GM13976 (cell line): ENCODE results near the gene CTBP2.

ENCODE experiments used
- DNase-seq: peaks from one replicate; pipeline ENCODE4 v3.0.0; 2012; ENCODE audit warnings: low spot score
- CTCF ChIP-seq: IDR thresholded peaks from 2 replicates; pipeline ENCODE4 v1.5.1; 2012; ENCODE audit warnings: borderline replicate concordance, mild to moderate bottlenecking; ENCODE audit not compliant: insufficient read depth; ENCODE audit errors: extremely low read depth, missing control alignments, control extremely low read depth
- in situ Hi-C: fragments of 300-500 bp; cut with MboI; formaldehyde crosslinking; loops from one replicate; pipeline ENCODE4 v1.12.0; 2022; ENCODE audit warnings: low sequenced_read_pairs, mixed read lengths, inconsistent platforms; ENCODE audit not compliant: unreplicated experiment

CTBP2 gene

GRCh38 chr10:125172694-125173093, 12.3 kb upstream of the CTBP2 start:
- no peak for TF ChIP-seq CTCF
- DNase-seq, result no peak
- in situ Hi-C loops, result no loop called here

GRCh38 chr10:125171402-125172306, 11.3 kb upstream of the CTBP2 start:
- TF ChIP-seq CTCF, result no peak
- in situ Hi-C loops, result no loop called here

GRCh38 chr10:125169915-125170314, 9.6 kb upstream of the CTBP2 start:
- DNase-seq, result no peak
- in situ Hi-C loops, result no loop called here
- no peak for TF ChIP-seq CTCF

More at GRCh38 chr10:125171402-125172306, 11.3 kb upstream of the CTBP2 start:
- no peak for DNase-seq

- no peak for DNase-seq
- no peak for TF ChIP-seq CTCF
- in situ Hi-C loops, result no loop called here
Observed at GRCh38 chr10:125169279-125169678, 8.9 kb upstream of the CTBP2 start.

- in situ Hi-C loops, result no loop called here
- no peak for DNase-seq
- TF ChIP-seq CTCF, result no peak
Observed at GRCh38 chr10:125166658-125167057, 6.3 kb upstream of the CTBP2 start.

GRCh38 chr10:125165584-125166573, 5.5 kb upstream of the CTBP2 start:
- in situ Hi-C loops, result no loop called here
- TF ChIP-seq CTCF, result no peak
- DNase-seq, result no peak
